ENCODE measurements around the gene ACAP2. TPM values are rescaled to one million over a fixed set of nuclear protein-coding genes. Genes with fewer than 3 reads are reported as not detected.

The ACAP2 gene
- total and polyA plus RNA-seq, 2 experiments from 2014 or later = 45.6 to 104 TPM

- Mint-ChIP-seq H3K9me3 (peaks cover 5% of the 10 kb centered on the region; the same call in 2 of the 3 replicates), H3K4me1 (no peaks in the 10 kb centered on the region; the same call in 2 of the 3 replicates), H3K36me3 (ENCODE audit: low read depth) (peaks cover 39% of the 10 kb centered on the region), H3K27ac (no peak overlapping the region), H3K27me3 (ENCODE audit: insufficient read depth, low read depth, poor library complexity) (peaks cover 10% of the 10 kb centered on the region), H3K4me3 (no peak overlapping the region)
- Histone ChIP-seq H2AFZ (no peak overlapping the region), H3K4me1 (ENCODE audit: insufficient read depth) (no peaks in the 10 kb centered on the region), H3K4me2 (no peak overlapping the region), H3F3A (replicated peaks; ENCODE audit: low read depth) (no peaks in the 10 kb centered on the region), H3K9me2 (ENCODE audit: insufficient read depth) (no peaks in the 10 kb centered on the region), H3K4me3 (no peak overlapping the region), H3K36me3 (ENCODE audit: insufficient read depth) (no peaks in the 10 kb centered on the region), H3K79me2 (replicated peaks; ENCODE audit: insufficient read depth) (no peaks in the 10 kb centered on the region), H4K20me1 (replicated peaks; ENCODE audit: insufficient read depth) (no peaks in the 10 kb centered on the region), H3K27me3 (ENCODE audit: insufficient read depth) (no peaks in the 10 kb centered on the region), H3K27ac (ENCODE audit: low read depth) (no peak overlapping the region)
- DNase-seq (ENCODE audit: low spot score) (no peak), ATAC-seq (no peak)
- no peak for TF ChIP-seq EZH2phosphoT487 (IDR thresholded peaks at IDR 0.05; ENCODE audit: unreplicated experiment)
- TF ChIP-seq STAT1 (IDR thresholded peaks at IDR 0.05; ENCODE audit: unreplicated experiment) = no peak
- TF ChIP-seq CREB1 (CRISPR knock-in tag; IDR thresholded peaks at IDR 0.05; ENCODE audit: low read depth) = no peak
- TF ChIP-seq ZNF331 (CRISPR knock-in tag; IDR thresholded peaks at IDR 0.05; ENCODE audit: low read depth) = no peak
- TF ChIP-seq POLR2AphosphoS5 (IDR thresholded peaks at IDR 0.05; ENCODE audit: low read depth) = no peak
- no peak for TF ChIP-seq NANOG (IDR thresholded peaks at IDR 0.05; ENCODE audit: borderline replicate concordance)
- TF ChIP-seq EZH2 (IDR thresholded peaks at IDR 0.05; ENCODE audit: low read depth, unreplicated experiment) = no peak
- TF ChIP-seq JUNB (IDR thresholded peaks at IDR 0.05; ENCODE audit: unreplicated experiment) = no peak
- no peak for TF ChIP-seq ZNF462 (CRISPR knock-in tag; IDR thresholded peaks at IDR 0.05)
- no peak for TF ChIP-seq CTCF (conservative IDR thresholded peaks at IDR 0.05; ENCODE audit: low read depth in 2 of 2)
- no peak for TF ChIP-seq ETS1 (IDR thresholded peaks at IDR 0.05)
- TF ChIP-seq REST (IDR thresholded peaks at IDR 0.05; ENCODE audit: unreplicated experiment) = no peak
- no peak for TF ChIP-seq ZNF114 (CRISPR knock-in tag; IDR thresholded peaks at IDR 0.05)
Observed at GRCh38 chr3:195230244-195230643, 212.6 kb downstream of the ACAP2 start.
